Stimulated activated naive CD4-positive, alpha-beta T cell (primary cell): ENCODE data around the gene LBX1.

Experiments
- DNase-seq, 6 experiments: peaks; one replicate each; lab custom pipeline; 2025; lab: John Stamatoyannopoulos, UW

Gene LBX1

GRCh38 chr10:101229266-101230182, at the start of gene LBX1:
Gene LBX1 (minus strand): TSS chr10:101229463. CDS start chr10:101228815, 648 bp downstream.
- DNase-seq: no peak

- no peak for DNase-seq
Measured at GRCh38 chr10:101273741-101274140, 44.5 kb upstream of the LBX1 start.

GRCh38 chr10:101273330-101273729, 44.1 kb upstream of the LBX1 start:
- no peak for DNase-seq

- DNase-seq: peak; percentile 9 to 49 (median 24)
Measured at GRCh38 chr10:101272229-101272868, 43.1 kb upstream of the LBX1 start.

GRCh38 chr10:101270763-101271162, 41.5 kb upstream of the LBX1 start:
- DNase-seq: no peak

- DNase-seq: no peak
Measured at GRCh38 chr10:101267776-101268175, 38.5 kb upstream of the LBX1 start.

GRCh38 chr10:101267290-101267680, 38.0 kb upstream of the LBX1 start:
- no peak for DNase-seq

- DNase-seq: no peak
Measured at GRCh38 chr10:101266381-101267289, 37.4 kb upstream of the LBX1 start.

GRCh38 chr10:101263150-101263752, 34.0 kb upstream of the LBX1 start:
- no peak for DNase-seq

GRCh38 chr10:101262147-101262546, 32.9 kb upstream of the LBX1 start:
- DNase-seq: no peak

GRCh38 chr10:101261702-101262101, 32.4 kb upstream of the LBX1 start:
- DNase-seq: no peak

GRCh38 chr10:101260764-101261481, 31.7 kb upstream of the LBX1 start:
- no peak for DNase-seq

- DNase-seq: no peak
Measured at GRCh38 chr10:101258179-101258885, 29.1 kb upstream of the LBX1 start.

- DNase-seq: no peak
Measured at GRCh38 chr10:101257491-101257890, 28.2 kb upstream of the LBX1 start.

GRCh38 chr10:101257084-101257483, 27.8 kb upstream of the LBX1 start:
- DNase-seq: no peak

GRCh38 chr10:101256387-101256786, 27.1 kb upstream of the LBX1 start:
- DNase-seq: no peak

GRCh38 chr10:101250136-101250535, 20.9 kb upstream of the LBX1 start:
- no peak for DNase-seq

- no peak for DNase-seq
Measured at GRCh38 chr10:101249171-101249581, 19.9 kb upstream of the LBX1 start.

GRCh38 chr10:101246639-101247038, 17.4 kb upstream of the LBX1 start:
- DNase-seq: no peak

GRCh38 chr10:101244321-101245050, 15.2 kb upstream of the LBX1 start:
- DNase-seq: no peak
